Prostate gland (tissue), 2 donors: ENCODE data around the gene FAM184A. TPM values are rescaled to one million over a fixed set of nuclear protein-coding genes. Genes with fewer than 3 reads are reported as not detected.

Source experiments
- DNase-seq: peaks from one replicate; pipeline ENCODE4 v3.0.0-alpha.2; 2019; ENCODE audit warnings: low spot score
- H3K27ac ChIP-seq, 2 donors: fragments of 200-600 bp; sonication (generic); 2 replicates each; pipeline ENCODE4 v1.5.1; 2017 to 2019
- H3K27me3 ChIP-seq: fragments of 200-600 bp; sonication (generic); replicated peaks from 2 replicates; pipeline ENCODE4 v1.5.1; 2019; ENCODE audit not compliant: insufficient read depth
- H3K36me3 ChIP-seq, 2 donors: fragments of 200-600 bp; sonication (generic); 1 replicate in 1 of 2; 2 replicates in 1 of 2; pipeline versions ENCODE4 v1.5.1 to v1.8.1; 2017 to 2019
- H3K4me1 ChIP-seq: fragments of 200-600 bp; sonication (generic); replicated peaks from 2 replicates; pipeline ENCODE4 v1.5.1; 2019
- H3K4me3 ChIP-seq, 2 donors: fragments of 200-600 bp; sonication (generic); 2 replicates each; pipeline ENCODE4 v1.5.1; 2017 to 2019
- H3K9me3 ChIP-seq: fragments of 200-600 bp; sonication (generic); 2 replicates; pipeline ENCODE4 v1.5.1; 2017
- CTCF ChIP-seq, 4 experiments: fragments of 200-600 bp in 2 of 4; fragments of 450-650 bp in 2 of 4; sonication (generic) in 2 of 4; IDR thresholded peaks; 1 replicate in 3 of 4; 2 replicates in 1 of 4; pipeline ENCODE4 v1.5.1; 2016 to 2019; ENCODE audit warnings: antibody characterized with exemption in 4 of 4, mild to moderate bottlenecking in 2 of 4, moderate library complexity in 2 of 4
- POLR2A ChIP-seq: fragments of 450-650 bp; IDR thresholded peaks from one replicate; pipeline ENCODE4 v1.6.1; 2016; ENCODE audit warnings: antibody characterized with exemption, mild to moderate bottlenecking
- POLR2AphosphoS5 ChIP-seq: sonication (generic); formaldehyde crosslinking; IDR thresholded peaks from one replicate; pipeline ENCODE4 v1.6.1; 2017; ENCODE audit warnings: antibody characterized with exemption
- WGBS: methylation state at CpG from one replicate; pipeline ENCODE4 v1.1.5; 2018; 5-methylcytosine and 5-hydroxymethylcytosine counted together
- intact Hi-C: fragments of 100-400 bp; cut with DNase I; formaldehyde crosslinking; loops from one replicate; pipeline ENCODE4 v1.14.2; 2022
- total RNA-seq, 2 donors: library from RNA; depleted of rRNA; stranded (reverse); fragments of >200 nt; gene quantifications; one replicate each; pipeline ENCODE4 v1.1.0, GENCODE V29; 2016

The FAM184A gene
- total RNA-seq, 2 donors from 2014 or later, result 3.6 to 7.6 TPM

DNA sequence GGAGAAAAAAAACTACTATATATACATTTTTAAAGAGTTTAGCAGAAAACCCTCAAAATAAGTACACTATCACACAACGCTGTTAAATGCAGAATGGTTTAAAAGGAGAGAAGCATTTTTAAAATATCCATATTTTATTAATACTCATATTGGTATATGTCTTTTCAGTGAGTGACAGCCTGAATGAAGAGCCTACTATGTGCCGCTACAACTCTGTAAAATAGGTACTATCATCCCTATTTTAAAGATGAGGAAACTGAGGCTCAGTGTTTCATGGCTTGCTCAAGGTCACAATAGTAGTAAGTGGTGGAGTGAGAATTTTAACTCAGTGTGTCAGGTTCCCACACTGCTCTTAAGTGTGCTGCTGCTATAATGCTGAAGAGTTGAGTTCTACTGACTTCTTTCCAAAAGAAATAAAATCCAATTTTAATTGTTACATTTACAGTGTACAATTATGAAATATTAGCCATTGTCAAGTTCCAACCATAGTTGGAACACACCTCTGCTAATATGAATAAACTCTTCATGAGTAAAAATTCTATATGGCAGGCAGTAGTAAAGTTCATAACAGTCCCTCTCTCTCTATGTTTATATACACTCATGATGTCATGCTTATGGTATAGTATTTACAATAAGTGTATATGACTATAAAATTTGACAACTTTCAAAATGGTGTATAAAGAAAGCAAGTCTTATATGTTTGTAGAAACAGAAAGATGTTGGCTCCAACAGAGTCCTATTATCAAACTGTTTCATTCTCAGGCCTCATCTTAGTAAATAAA, 3.1 kb downstream of the FAM184A start:
- TF ChIP-seq CTCF (IDR thresholded peaks at IDR 0.05) (no peak), POLR2AphosphoS5 (no peak), POLR2A (no peak)
- H3K4me3 ChIP-seq, result no peak overlapping the region
- no peaks in the 10 kb centered on the region for H3K4me1 ChIP-seq
- intact Hi-C loops, result loop anchor here (5.0 kb wide), 1 partner anchor 183 kb away; the partner anchor contains the start of gene ASF1A
- no peaks in the 10 kb centered on the region for H3K36me3 ChIP-seq
- no peaks in the 10 kb centered on the region for H3K9me3 ChIP-seq
- no peak for DNase-seq
- H3K27ac ChIP-seq, result no peak overlapping the region
- no peaks in the 10 kb centered on the region for H3K27me3 ChIP-seq
- WGBS, result 93% methylated on average over 2 of the region's 2 CpGs

GRCh38 chr6:119073307-119074051, 5.0 kb downstream of the FAM184A start:
- no peaks in the 10 kb centered on the region for H3K4me1 ChIP-seq
- H3K27me3 ChIP-seq, result no peaks in the 10 kb centered on the region
- no peak overlapping the region for H3K27ac ChIP-seq
- no peak for DNase-seq
- TF ChIP-seq POLR2AphosphoS5 (no peak), POLR2A (no peak), CTCF (IDR thresholded peaks at IDR 0.05) (no peak)
- WGBS, result 86% methylated on average over 4 of the region's 4 CpGs
- no peak overlapping the region for H3K4me3 ChIP-seq
- no peaks in the 10 kb centered on the region for H3K36me3 ChIP-seq
- no peaks in the 10 kb centered on the region for H3K9me3 ChIP-seq
- intact Hi-C loops, result no loop called here

DNA sequence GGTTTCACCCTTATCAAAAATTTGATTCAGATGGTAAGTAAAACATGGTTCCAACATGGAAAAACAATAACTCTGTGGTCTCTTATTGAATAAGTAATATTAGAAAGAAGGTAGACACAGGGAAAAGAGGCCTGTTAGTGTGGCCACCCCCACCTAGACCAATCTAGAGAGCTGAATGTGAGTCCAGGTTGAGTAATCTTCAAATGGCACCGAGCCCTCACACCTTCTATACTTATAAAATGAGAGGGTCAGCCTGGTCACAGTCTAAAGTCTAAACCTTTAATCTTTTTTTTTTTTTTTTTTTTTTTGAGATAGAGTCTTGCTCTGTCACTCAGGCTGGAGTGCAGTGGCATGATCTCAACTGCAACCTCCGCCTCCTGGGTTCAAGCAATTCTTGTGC, 6.9 kb downstream of the FAM184A start:
- TF ChIP-seq CTCF (IDR thresholded peaks at IDR 0.05) (no peak), POLR2AphosphoS5 (no peak), POLR2A (no peak)
- 98% methylated on average over 2 of the region's 2 CpGs for WGBS
- no peak overlapping the region for H3K27ac ChIP-seq
- H3K9me3 ChIP-seq, result no peaks in the 10 kb centered on the region
- no peaks in the 10 kb centered on the region for H3K27me3 ChIP-seq
- no peak overlapping the region for H3K4me3 ChIP-seq
- intact Hi-C loops, result no loop called here
- DNase-seq, result no peak
- H3K36me3 ChIP-seq, result no peaks in the 10 kb centered on the region
- H3K4me1 ChIP-seq, result no peaks in the 10 kb centered on the region

GRCh38 chr6:119067091-119067490, 11.4 kb downstream of the FAM184A start:
- no peak for TF ChIP-seq POLR2A
- TF ChIP-seq CTCF (IDR thresholded peaks at IDR 0.05), result no peak
- no peak for TF ChIP-seq POLR2AphosphoS5
- Histone ChIP-seq H3K36me3 (no peaks in the 10 kb centered on the region), H3K4me1 (no peaks in the 10 kb centered on the region), H3K27ac (no peak overlapping the region), H3K9me3 (no peaks in the 10 kb centered on the region), H3K27me3 (no peaks in the 10 kb centered on the region), H3K4me3 (no peak overlapping the region)
- intact Hi-C loops, result no loop called here
- DNase-seq, result no peak

DNA sequence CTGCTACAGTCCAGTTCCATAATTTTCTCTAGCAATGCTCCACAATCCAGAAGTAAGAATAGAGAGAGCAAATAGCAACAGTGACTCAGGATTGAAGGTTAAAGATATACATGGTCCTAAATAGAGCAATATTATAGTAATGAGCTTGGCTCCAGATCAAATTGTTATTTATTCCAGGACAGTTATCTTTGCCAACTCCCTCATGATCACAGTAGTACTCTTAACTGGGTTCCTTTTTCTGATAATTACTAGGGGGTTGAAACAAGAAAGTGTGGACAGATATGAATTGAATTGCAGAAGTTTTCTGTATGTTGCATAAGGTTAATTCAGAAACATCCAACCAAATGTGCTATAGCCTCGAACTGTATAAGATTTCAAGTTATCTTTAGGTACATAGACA, 11.9 kb downstream of the FAM184A start:
- Histone ChIP-seq H3K9me3 (no peaks in the 10 kb centered on the region), H3K27ac (no peak overlapping the region), H3K27me3 (no peaks in the 10 kb centered on the region), H3K36me3 (no peaks in the 10 kb centered on the region), H3K4me3 (no peak overlapping the region), H3K4me1 (no peaks in the 10 kb centered on the region)
- no peak for DNase-seq
- no peak for TF ChIP-seq POLR2A
- no peak for TF ChIP-seq POLR2AphosphoS5
- no peak for TF ChIP-seq CTCF (IDR thresholded peaks at IDR 0.05)
- WGBS, result 93% methylated on average over 1 of the region's 1 CpG
- intact Hi-C loops, result no loop called here
